ENCODE results near the gene TMC6.

Gene TMC6

DNA sequence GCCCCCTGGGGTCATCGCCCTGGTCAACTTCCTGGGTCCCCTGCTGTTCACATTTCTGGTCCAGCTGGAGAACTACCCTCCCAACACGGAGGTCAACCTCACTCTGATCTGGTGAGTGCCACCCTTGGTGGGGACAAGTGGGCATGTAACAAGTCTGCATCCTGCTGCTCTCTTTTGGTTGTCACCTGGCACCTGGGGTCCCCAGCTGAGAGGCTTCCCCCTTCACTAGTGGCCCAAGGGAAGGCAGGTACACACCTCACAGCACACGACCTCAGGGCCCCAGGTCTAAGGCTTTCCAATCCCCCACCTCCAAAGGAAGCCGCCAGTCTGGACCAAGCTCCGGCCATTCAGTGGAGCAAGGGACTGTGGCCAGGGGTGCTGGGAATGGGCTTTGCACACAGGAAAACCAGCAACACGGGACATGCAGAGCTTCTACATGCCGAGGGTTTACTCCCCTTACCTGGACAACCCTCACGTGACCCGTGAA lies 6.4 kb upstream of the TMC6 start:
- Histone ChIP-seq H3K4me3 (ENCODE audit: low read length, poor library complexity, severe bottlenecking) (no peak overlapping the region), H3K4me2 (ENCODE audit: low read depth, low read length, poor library complexity, severe bottlenecking) (peak overlapping the region; percentile 81), H3K4me1 (ENCODE audit: insufficient read depth, low read length, poor library complexity, severe bottlenecking) (peaks cover 23% of the 10 kb centered on the region), H4K20me1 (ENCODE audit: insufficient read depth, low read length, poor library complexity, severe bottlenecking) (peaks cover 64% of the 10 kb centered on the region), H3K9ac (ENCODE audit: low read depth, low read length, poor library complexity, severe bottlenecking) (no peak overlapping the region), H3K9me3 (ENCODE audit: insufficient read depth, low read depth, low read length) (no peaks in the 10 kb centered on the region), H2AFZ (ENCODE audit: low read length) (no peak overlapping the region), H3K9me2 (replicated peaks; ENCODE audit: low read depth, low read length) (no peaks in the 10 kb centered on the region), H3K27me3 (ENCODE audit: insufficient read depth, low read length, poor library complexity, severe bottlenecking) (peaks cover 8% of the 10 kb centered on the region), H3K36me3 (ENCODE audit: insufficient read depth, low read length) (peaks cover 36% of the 10 kb centered on the region; the same call in 1 of the 2 replicates), H3K79me2 (ENCODE audit: insufficient read depth, low read length) (peaks cover 60% of the 10 kb centered on the region), H3F3A (ENCODE audit: low read depth) (peaks cover 5% of the 10 kb centered on the region; the same call in 1 of the 2 replicates)
- TF ChIP-seq EZH2phosphoT487 (IDR thresholded peaks at IDR 0.05; ENCODE audit: borderline replicate concordance): no peak
- TF ChIP-seq CTCF (conservative IDR thresholded peaks at IDR 0.05; ENCODE audit: low read length): no peak

GRCh38 chr17:78133971-78134898 lies 5.7 kb upstream of the TMC6 start:
- Histone ChIP-seq H4K20me1 (ENCODE audit: insufficient read depth, low read length, poor library complexity, severe bottlenecking) (peaks cover 64% of the 10 kb centered on the region), H3K79me2 (ENCODE audit: insufficient read depth, low read length) (peaks cover 67% of the 10 kb centered on the region), H3K9me3 (ENCODE audit: insufficient read depth, low read depth, low read length) (no peaks in the 10 kb centered on the region), H3F3A (ENCODE audit: low read depth) (peaks cover 9% of the 10 kb centered on the region; the same call in 1 of the 2 replicates), H3K4me1 (ENCODE audit: insufficient read depth, low read length, poor library complexity, severe bottlenecking) (peaks cover 31% of the 10 kb centered on the region), H3K9me2 (replicated peaks; ENCODE audit: low read depth, low read length) (no peaks in the 10 kb centered on the region), H3K27me3 (ENCODE audit: insufficient read depth, low read length, poor library complexity, severe bottlenecking) (peaks cover 8% of the 10 kb centered on the region), H3K36me3 (ENCODE audit: insufficient read depth, low read length) (peaks cover 36% of the 10 kb centered on the region; the same call in 1 of the 2 replicates), H3K9ac (ENCODE audit: low read depth, low read length, poor library complexity, severe bottlenecking) (peak overlapping the region; percentile 11), H2AFZ (ENCODE audit: low read length) (no peak overlapping the region), H3K4me2 (ENCODE audit: low read depth, low read length, poor library complexity, severe bottlenecking) (peak overlapping the region; percentile 81), H3K4me3 (ENCODE audit: low read length, poor library complexity, severe bottlenecking) (peak overlapping the region; percentile 91)
- peak; percentile 71 for TF ChIP-seq CTCF (conservative IDR thresholded peaks at IDR 0.05; ENCODE audit: low read length)
- no peak for TF ChIP-seq EZH2phosphoT487 (IDR thresholded peaks at IDR 0.05; ENCODE audit: borderline replicate concordance)

GRCh38 chr17:78133179-78133951 lies 4.8 kb upstream of the TMC6 start:
- H3K4me2 ChIP-seq (ENCODE audit: low read depth, low read length, poor library complexity, severe bottlenecking): peak overlapping the region; percentile 81
- no peak overlapping the region for H2AFZ ChIP-seq (ENCODE audit: low read length)
- peaks cover 73% of the 10 kb centered on the region for H3K79me2 ChIP-seq (ENCODE audit: insufficient read depth, low read length)
- peaks cover 8% of the 10 kb centered on the region for H3K27me3 ChIP-seq (ENCODE audit: insufficient read depth, low read length, poor library complexity, severe bottlenecking)
- peaks cover 36% of the 10 kb centered on the region; the same call in 1 of the 2 replicates for H3K36me3 ChIP-seq (ENCODE audit: insufficient read depth, low read length)
- peak overlapping the region; percentile 91 for H3K4me3 ChIP-seq (ENCODE audit: low read length, poor library complexity, severe bottlenecking)
- peaks cover 13% of the 10 kb centered on the region; the same call in 1 of the 2 replicates for H3F3A ChIP-seq (ENCODE audit: low read depth)
- H3K4me1 ChIP-seq (ENCODE audit: insufficient read depth, low read length, poor library complexity, severe bottlenecking): peaks cover 36% of the 10 kb centered on the region
- no peaks in the 10 kb centered on the region for H3K9me2 ChIP-seq (replicated peaks; ENCODE audit: low read depth, low read length)
- H3K9me3 ChIP-seq (ENCODE audit: insufficient read depth, low read depth, low read length): no peaks in the 10 kb centered on the region
- H3K9ac ChIP-seq (ENCODE audit: low read depth, low read length, poor library complexity, severe bottlenecking): peak overlapping the region; percentile 99
- TF ChIP-seq CTCF (conservative IDR thresholded peaks at IDR 0.05; ENCODE audit: low read length) (no peak), EZH2phosphoT487 (IDR thresholded peaks at IDR 0.05; ENCODE audit: borderline replicate concordance) (no peak)
- peaks cover 58% of the 10 kb centered on the region for H4K20me1 ChIP-seq (ENCODE audit: insufficient read depth, low read length, poor library complexity, severe bottlenecking)

Measured in Loucy (cell line).